Osteoblast (primary cell): ENCODE measurements around the gene DDX51. TPM values are rescaled to one million over a fixed set of nuclear protein-coding genes. Genes with fewer than 3 reads are reported as not detected.

ENCODE experiments used
- DNase-seq: peaks from one replicate; pipeline ENCODE4 v3.0.0; 2011; ENCODE audit warnings: low spot score, mixed read lengths; ENCODE audit not compliant: insufficient read length; ENCODE audit errors: missing footprints
- H2AFZ ChIP-seq: 2 replicates; pipeline ENCODE4 v1.6.0; 2011; ENCODE audit warnings: mild to moderate bottlenecking, low read length
- H3K27ac ChIP-seq: 2 replicates; pipeline ENCODE4 v1.5.1; 2011; ENCODE audit warnings: mild to moderate bottlenecking, low read depth, low read length, moderate library complexity
- H3K27me3 ChIP-seq: 2 replicates; pipeline ENCODE4 v1.6.0; 2012; ENCODE audit warnings: mild to moderate bottlenecking, control low read depth, inconsistent platforms, low read length, moderate library complexity; ENCODE audit not compliant: insufficient read depth
- H3K36me3 ChIP-seq: 2 replicates; pipeline ENCODE4 v1.5.1; 2011; ENCODE audit warnings: mild to moderate bottlenecking, low read length, control low read depth, moderate library complexity; ENCODE audit not compliant: insufficient read depth
- H3K4me1 ChIP-seq: 2 replicates; pipeline ENCODE4 v1.5.1; 2011; ENCODE audit warnings: mild to moderate bottlenecking, low read length, control low read depth, moderate library complexity; ENCODE audit not compliant: insufficient read depth
- H3K4me2 ChIP-seq: 2 replicates; pipeline ENCODE4 v1.6.0; 2011; ENCODE audit warnings: mild to moderate bottlenecking, low read length; ENCODE audit not compliant: insufficient read depth
- H3K4me3 ChIP-seq: fragments of 200-600 bp; sonication (generic); 3 replicates; pipeline ENCODE4 v1.5.1; 2012; ENCODE audit warnings: mild to moderate bottlenecking, low read length, inconsistent platforms; ENCODE audit not compliant: insufficient read depth
- H3K79me2 ChIP-seq: 2 replicates; pipeline ENCODE4 v1.6.0; 2012; ENCODE audit warnings: mild to moderate bottlenecking, low read length, control low read depth, inconsistent platforms; ENCODE audit not compliant: insufficient read depth
- H3K9me3 ChIP-seq: 2 replicates; pipeline ENCODE4 v1.5.1; 2011; ENCODE audit warnings: low read depth, low read length, control low read depth
- H4K20me1 ChIP-seq: 2 replicates; pipeline ENCODE4 v1.6.0; 2012; ENCODE audit warnings: mild to moderate bottlenecking, low read length, control low read depth; ENCODE audit not compliant: insufficient read depth
- CTCF ChIP-seq: IDR thresholded peaks from 2 replicates; pipeline ENCODE4 v1.5.1; 2011; ENCODE audit warnings: mild to moderate bottlenecking, low read depth, low read length, moderate library complexity; ENCODE audit errors: extremely low read depth
- total RNA-seq: library from RNA; depleted of rRNA; stranded (reverse); fragments of >200 nt; gene quantifications from 2 replicates; pipeline ENCODE4 v1.2.3, GENCODE V29; 2012

DDX51 gene
- total RNA-seq, 1 donor: 6.2 TPM

- H3K4me3 ChIP-seq: no peak overlapping the region
- no peak overlapping the region for H3K4me2 ChIP-seq
- no peaks in the 10 kb centered on the region for H3K9me3 ChIP-seq
- TF ChIP-seq CTCF: no peak
- peaks cover 20% of the 10 kb centered on the region for H3K27me3 ChIP-seq
- no peaks in the 10 kb centered on the region for H4K20me1 ChIP-seq
- no peak overlapping the region for H2AFZ ChIP-seq
- no peaks in the 10 kb centered on the region for H3K36me3 ChIP-seq
- no peaks in the 10 kb centered on the region for H3K79me2 ChIP-seq
- no peak for DNase-seq
- no peaks in the 10 kb centered on the region for H3K4me1 ChIP-seq
- no peak overlapping the region for H3K27ac ChIP-seq
These were observed 38.7 kb upstream of the DDX51 start for GRCh38 chr12:132182711-132183365.

- Histone ChIP-seq H3K79me2 (no peaks in the 10 kb centered on the region), H3K36me3 (no peaks in the 10 kb centered on the region), H3K4me3 (no peak overlapping the region), H3K4me2 (no peak overlapping the region), H3K9me3 (no peaks in the 10 kb centered on the region), H3K27me3 (peaks cover 22% of the 10 kb centered on the region), H2AFZ (no peak overlapping the region), H3K27ac (no peak overlapping the region), H4K20me1 (no peaks in the 10 kb centered on the region), H3K4me1 (no peaks in the 10 kb centered on the region)
- DNase-seq: no peak
- no peak for TF ChIP-seq CTCF
These were observed 38.1 kb upstream of the DDX51 start for GRCh38 chr12:132182206-132182710.

- no peaks in the 10 kb centered on the region for H3K9me3 ChIP-seq
- TF ChIP-seq CTCF: no peak
- H4K20me1 ChIP-seq: no peaks in the 10 kb centered on the region
- no peak overlapping the region for H2AFZ ChIP-seq
- H3K36me3 ChIP-seq: no peaks in the 10 kb centered on the region
- no peak overlapping the region for H3K27ac ChIP-seq
- H3K4me1 ChIP-seq: no peaks in the 10 kb centered on the region
- H3K27me3 ChIP-seq: peaks cover 26% of the 10 kb centered on the region
- no peaks in the 10 kb centered on the region for H3K79me2 ChIP-seq
- H3K4me3 ChIP-seq: no peak overlapping the region
- DNase-seq: no peak
- no peak overlapping the region for H3K4me2 ChIP-seq
These were observed 37.6 kb upstream of the DDX51 start for GRCh38 chr12:132181570-132182200.

- H4K20me1 ChIP-seq: no peaks in the 10 kb centered on the region
- H3K4me2 ChIP-seq: no peak overlapping the region
- H3K27ac ChIP-seq: no peak overlapping the region
- no peaks in the 10 kb centered on the region for H3K79me2 ChIP-seq
- H2AFZ ChIP-seq: no peak overlapping the region
- no peak overlapping the region for H3K4me3 ChIP-seq
- no peaks in the 10 kb centered on the region for H3K4me1 ChIP-seq
- DNase-seq: no peak
- TF ChIP-seq CTCF: no peak
- H3K9me3 ChIP-seq: no peaks in the 10 kb centered on the region
- peaks cover 26% of the 10 kb centered on the region for H3K27me3 ChIP-seq
- no peaks in the 10 kb centered on the region for H3K36me3 ChIP-seq
These were observed 36.8 kb upstream of the DDX51 start for GRCh38 chr12:132180648-132181546.
